Neural crest cell (in vitro differentiated cells): ENCODE measurements around the gene TRMT1L. TPM values are rescaled to one million over a fixed set of nuclear protein-coding genes. Genes with fewer than 3 reads are reported as not detected.

Source experiments
- DNase-seq: peaks from one replicate; pipeline ENCODE4 v3.0.0; 2021; ENCODE audit warnings: low read depth, mixed read lengths, low spot score
- H3K27ac Mint-ChIP-seq: one replicate; pipeline ENCODE4 v1.8.0; 2021; ENCODE audit warnings: mild to moderate bottlenecking, mixed read lengths; ENCODE audit not compliant: unreplicated experiment
- H3K27me3 Mint-ChIP-seq: 2 replicates; pipeline ENCODE4 v1.8.0; 2021; ENCODE audit warnings: low read depth, mild to moderate bottlenecking, mixed read lengths
- H3K36me3 Mint-ChIP-seq: 2 replicates; pipeline ENCODE4 v1.8.0; 2021; ENCODE audit warnings: low read depth, mild to moderate bottlenecking, mixed read lengths
- H3K4me1 Mint-ChIP-seq: 2 replicates; pipeline ENCODE4 v1.8.0; 2021; ENCODE audit warnings: mixed read lengths
- H3K4me3 Mint-ChIP-seq: one replicate; pipeline ENCODE4 v1.8.0; 2021; ENCODE audit warnings: mild to moderate bottlenecking, mixed read lengths
- H3K9me3 Mint-ChIP-seq: 2 replicates; pipeline ENCODE4 v1.8.0; 2021; ENCODE audit warnings: mixed read lengths
- CTCF ChIP-seq: fragments of 200-600 bp; sonication (generic); conservative IDR thresholded peaks from 2 replicates; pipeline ENCODE4 v1.5.0; 2021; ENCODE audit warnings: antibody characterized with exemption, mild to moderate bottlenecking
- total RNA-seq: library from RNA; stranded (reverse); gene quantifications from 2 replicates; pipeline ENCODE4 v1.2.1, GENCODE V29; 2021

TRMT1L gene
- total RNA-seq, 1 donor from 2014 or later: 19.7 TPM

GRCh38 chr1:185111873-185112272 is 44.9 kb downstream of the TRMT1L start:
- TF ChIP-seq CTCF: no peak
- DNase-seq: no peak
- Mint-ChIP-seq H3K36me3 (peaks cover 18% of the 10 kb centered on the region), H3K27me3 (no peaks in the 10 kb centered on the region), H3K4me3 (no peak overlapping the region), H3K4me1 (no peaks in the 10 kb centered on the region), H3K9me3 (peaks cover 14% of the 10 kb centered on the region), H3K27ac (no peak overlapping the region)

GRCh38 chr1:185110145-185110544 is 46.6 kb downstream of the TRMT1L start:
- Mint-ChIP-seq H3K36me3 (peaks cover 32% of the 10 kb centered on the region), H3K4me1 (no peaks in the 10 kb centered on the region), H3K4me3 (no peak overlapping the region), H3K27me3 (no peaks in the 10 kb centered on the region), H3K27ac (no peak overlapping the region), H3K9me3 (peaks cover 19% of the 10 kb centered on the region)
- no peak for DNase-seq
- no peak for TF ChIP-seq CTCF

GRCh38 chr1:185108321-185108720 is 48.4 kb downstream of the TRMT1L start:
- H3K9me3 Mint-ChIP-seq: peaks cover 19% of the 10 kb centered on the region
- no peak for DNase-seq
- no peak for TF ChIP-seq CTCF
- H3K27ac Mint-ChIP-seq: no peak overlapping the region
- H3K4me1 Mint-ChIP-seq: peaks cover 8% of the 10 kb centered on the region
- H3K36me3 Mint-ChIP-seq: peaks cover 44% of the 10 kb centered on the region
- no peaks in the 10 kb centered on the region for H3K27me3 Mint-ChIP-seq
- no peak overlapping the region for H3K4me3 Mint-ChIP-seq

- TF ChIP-seq CTCF: no peak
- H3K4me1 Mint-ChIP-seq: peaks cover 12% of the 10 kb centered on the region
- no peaks in the 10 kb centered on the region for H3K27me3 Mint-ChIP-seq
- DNase-seq: no peak
- H3K27ac Mint-ChIP-seq: no peak overlapping the region
- H3K36me3 Mint-ChIP-seq: peaks cover 60% of the 10 kb centered on the region
- no peak overlapping the region for H3K4me3 Mint-ChIP-seq
- peaks cover 17% of the 10 kb centered on the region for H3K9me3 Mint-ChIP-seq
Measured at GRCh38 chr1:185105121-185105520, 51.6 kb downstream of the TRMT1L start.

- no peak for TF ChIP-seq CTCF
- Mint-ChIP-seq H3K4me1 (peaks cover 12% of the 10 kb centered on the region), H3K36me3 (peaks cover 52% of the 10 kb centered on the region), H3K27ac (no peak overlapping the region), H3K9me3 (peaks cover 11% of the 10 kb centered on the region), H3K4me3 (no peak overlapping the region), H3K27me3 (no peaks in the 10 kb centered on the region)
- no peak for DNase-seq
Measured at GRCh38 chr1:185104083-185104482, 52.7 kb downstream of the TRMT1L start.

GRCh38 chr1:185096531-185096930 is 60.2 kb downstream of the TRMT1L start:
- no peak overlapping the region for H3K27ac Mint-ChIP-seq
- TF ChIP-seq CTCF: no peak
- peaks cover 38% of the 10 kb centered on the region for H3K36me3 Mint-ChIP-seq
- no peak overlapping the region for H3K4me3 Mint-ChIP-seq
- DNase-seq: no peak
- no peaks in the 10 kb centered on the region for H3K9me3 Mint-ChIP-seq
- H3K27me3 Mint-ChIP-seq: no peaks in the 10 kb centered on the region
- H3K4me1 Mint-ChIP-seq: no peaks in the 10 kb centered on the region
